Hepatic stellate cell (primary cell): Measurements from ENCODE around the gene CFAP45.

Experiments
- DNase-seq: peaks from one replicate; pipeline ENCODE4 v3.0.0; 2011; ENCODE audit warnings: low spot score

CFAP45 gene

DNA sequence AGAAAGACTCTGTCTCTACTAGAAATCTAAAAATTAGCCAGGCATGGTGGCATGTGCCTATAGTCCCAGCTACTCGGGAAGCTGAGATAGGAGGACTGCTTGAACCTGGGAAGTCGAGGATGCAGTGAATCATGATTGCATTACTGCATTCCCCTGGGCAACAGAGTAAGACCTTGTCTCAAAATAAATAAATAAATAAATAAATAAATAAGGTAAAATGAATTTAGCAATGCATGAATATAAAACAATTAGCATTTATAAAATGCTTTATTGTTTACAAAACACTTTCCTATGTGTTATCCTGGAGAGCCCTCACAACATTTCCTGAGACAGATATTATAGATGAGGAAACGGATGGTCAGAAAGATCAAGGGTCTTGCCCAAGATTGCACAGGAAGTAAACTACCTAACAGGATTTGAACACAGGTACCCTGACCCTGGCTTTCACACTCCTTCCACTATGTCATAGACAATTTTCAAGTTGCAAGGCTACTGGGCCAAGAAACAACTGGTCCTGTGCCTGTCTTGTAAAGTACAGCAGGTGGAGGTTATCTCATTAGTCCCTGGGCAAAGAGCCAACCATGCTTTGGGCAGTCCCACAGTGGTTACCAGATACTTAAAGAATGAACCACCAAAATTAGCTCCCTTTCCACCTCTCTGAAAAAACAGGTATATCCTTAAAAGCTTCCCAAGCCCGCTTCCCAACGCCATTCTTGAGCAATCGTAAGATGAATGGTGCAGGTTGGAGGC, 22.1 kb downstream of the CFAP45 start:
- no peak for DNase-seq

GRCh38 chr1:159873530-159874143, 26.3 kb downstream of the CFAP45 start:
- no peak for DNase-seq

GRCh38 chr1:159872891-159873290, 27.1 kb downstream of the CFAP45 start:
- no peak for DNase-seq

- no peak for DNase-seq
These were observed 29.3 kb downstream of the CFAP45 start for GRCh38 chr1:159870704-159871103.

DNA sequence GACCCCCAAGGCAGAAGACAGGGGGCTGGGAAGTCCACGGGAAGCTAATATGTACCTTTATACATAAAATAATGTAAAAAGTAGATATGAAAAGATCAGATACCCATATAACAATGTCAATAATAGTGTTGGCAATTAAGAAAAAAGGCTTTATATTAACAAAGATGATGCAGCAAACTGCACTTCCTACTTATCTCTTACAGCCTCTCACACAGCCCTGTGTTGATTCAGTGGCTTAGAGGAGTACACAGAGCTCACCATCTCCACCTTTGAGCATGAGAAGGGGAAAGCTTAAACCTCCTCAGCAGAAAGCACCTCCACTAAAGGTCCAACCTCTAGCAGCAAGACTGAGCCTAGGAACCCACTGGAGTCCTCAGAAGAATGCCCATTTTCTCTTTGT, 30.4 kb downstream of the CFAP45 start:
- DNase-seq, result no peak

DNA sequence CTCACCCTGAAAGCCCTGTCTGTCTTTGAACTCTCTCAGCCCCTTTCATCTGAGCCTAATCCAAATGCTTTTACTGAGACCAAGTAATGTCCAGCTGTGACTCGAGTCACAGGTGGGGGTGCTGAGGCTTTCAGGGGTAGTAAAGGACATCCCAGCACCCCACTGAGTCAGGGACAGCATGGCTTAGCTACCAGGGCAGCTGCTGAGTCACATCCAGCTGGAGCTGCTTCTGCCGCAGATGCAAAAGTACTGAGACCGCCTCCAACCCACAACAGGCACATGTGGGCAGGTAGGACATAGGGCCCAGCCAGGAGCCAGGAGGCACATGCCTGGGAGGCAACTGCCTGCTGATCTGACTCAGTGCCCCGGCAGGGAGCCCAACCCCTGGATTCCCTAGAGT, 30.8 kb downstream of the CFAP45 start:
- DNase-seq, result peak; percentile 60

DNA sequence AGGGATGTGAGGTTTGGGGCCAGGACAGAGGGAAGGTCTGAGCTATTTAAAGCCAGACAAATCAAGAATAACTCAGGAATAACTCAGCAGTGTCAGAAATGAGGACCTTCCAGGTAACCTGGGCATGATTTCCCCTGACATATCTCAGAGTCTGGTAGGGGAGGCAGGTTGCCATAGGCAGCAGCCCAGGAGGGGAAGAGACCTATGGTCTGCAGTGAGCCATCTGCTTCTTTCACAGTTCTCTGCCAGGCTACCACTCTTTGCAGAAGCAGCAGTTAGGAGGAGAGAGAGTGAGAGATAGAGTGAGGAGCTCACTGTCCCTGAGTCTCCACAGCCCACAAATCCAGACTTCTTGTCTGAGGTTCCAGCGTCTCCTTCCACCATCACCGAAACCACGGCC, 31.2 kb downstream of the CFAP45 start:
- no peak for DNase-seq

- no peak for DNase-seq
These were observed 32.3 kb downstream of the CFAP45 start for GRCh38 chr1:159867664-159868026.

- DNase-seq, result no peak
These were observed 32.9 kb downstream of the CFAP45 start for GRCh38 chr1:159866905-159867663.

DNA sequence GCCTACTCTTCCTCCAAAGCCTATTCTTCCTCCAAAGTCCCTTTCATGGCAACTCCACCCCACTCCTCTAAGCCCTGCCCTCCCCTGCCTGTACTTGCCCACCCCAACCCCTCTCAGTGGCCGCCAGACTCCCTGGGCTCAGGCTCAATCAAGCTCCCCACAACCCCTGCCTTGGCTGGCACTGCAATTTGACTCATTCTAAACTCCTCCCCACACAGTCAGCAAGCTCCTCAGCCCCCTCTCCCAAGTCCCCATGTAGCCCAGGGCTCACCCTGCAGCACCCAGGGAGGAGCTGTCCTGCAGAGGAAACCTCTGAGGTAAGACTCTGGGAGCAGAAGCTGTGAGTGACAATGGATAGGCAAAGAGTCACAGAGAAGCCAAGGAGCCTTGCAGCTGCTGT, 33.9 kb downstream of the CFAP45 start:
- no peak for DNase-seq

- no peak for DNase-seq
These were observed 35.7 kb downstream of the CFAP45 start for GRCh38 chr1:159864262-159864661.

GRCh38 chr1:159862557-159862956, 37.4 kb downstream of the CFAP45 start, which contains the start of gene VSIG8:
TSS of gene VSIG8 (minus strand) at chr1:159862657. CDS start at chr1:159862521, 136 bp downstream.
- no peak for DNase-seq

DNA sequence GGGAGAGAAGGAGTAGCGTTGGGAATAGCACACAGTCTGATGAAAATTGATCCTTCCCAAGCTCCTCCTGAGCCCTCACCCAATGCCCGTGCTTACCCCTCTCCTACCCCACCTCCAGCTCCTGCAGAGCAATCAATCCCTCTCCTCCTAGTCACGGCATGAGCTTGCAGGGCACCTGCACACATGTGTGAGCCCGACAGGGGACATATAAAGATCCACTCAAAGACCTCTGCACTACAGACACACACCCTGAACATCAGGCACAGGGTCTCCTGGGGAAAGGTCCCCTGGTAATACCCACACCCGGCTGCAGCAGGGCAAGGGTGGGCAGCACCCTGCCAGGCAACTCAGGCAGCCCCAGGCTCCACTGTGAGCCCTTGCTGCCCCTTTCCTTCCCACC, 37.9 kb downstream of the CFAP45 start:
- DNase-seq, result no peak

DNA sequence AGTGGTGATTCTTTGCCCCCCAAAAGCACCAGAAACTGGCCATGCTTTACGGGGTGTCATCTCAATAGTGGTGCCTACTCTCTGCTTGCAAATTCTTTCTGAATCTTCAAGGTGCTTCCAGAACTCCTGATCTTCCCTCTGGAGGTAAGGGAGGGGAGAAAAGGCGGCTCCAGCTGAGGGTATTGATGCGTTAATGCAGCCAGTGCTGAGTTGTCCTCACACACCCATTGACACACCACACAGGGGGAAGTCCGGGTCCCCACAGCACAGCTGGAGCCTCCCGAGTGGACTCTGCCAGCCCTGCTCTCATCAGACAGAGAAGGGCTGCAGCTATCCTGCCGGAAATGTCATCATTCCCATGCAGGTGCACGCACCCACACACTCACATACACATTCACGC, 38.7 kb downstream of the CFAP45 start:
- DNase-seq, result no peak

DNA sequence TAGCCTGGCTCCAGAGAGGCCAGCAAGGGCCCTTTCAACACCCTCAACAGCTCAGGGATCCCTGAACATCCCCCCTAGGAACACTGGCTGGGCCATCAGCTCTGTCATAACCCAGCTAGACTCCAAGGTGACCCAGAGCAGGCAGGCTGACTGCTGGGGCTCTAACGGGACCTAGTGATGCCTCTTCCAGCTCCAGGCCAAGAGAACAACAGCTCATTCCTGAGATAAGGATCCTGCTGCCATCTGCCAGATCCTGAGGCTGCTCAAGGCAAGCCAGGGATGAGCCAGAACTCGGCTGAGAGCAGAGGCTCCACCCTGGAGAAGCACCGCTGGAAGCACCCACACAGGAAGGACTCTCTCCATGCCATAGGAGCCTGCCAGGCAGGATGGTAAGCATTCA, 39.5 kb downstream of the CFAP45 start:
- no peak for DNase-seq

GRCh38 chr1:159859767-159860322, 40.1 kb downstream of the CFAP45 start:
- no peak for DNase-seq

GRCh38 chr1:159857889-159858288, 42.1 kb downstream of the CFAP45 start:
- no peak for DNase-seq

DNA sequence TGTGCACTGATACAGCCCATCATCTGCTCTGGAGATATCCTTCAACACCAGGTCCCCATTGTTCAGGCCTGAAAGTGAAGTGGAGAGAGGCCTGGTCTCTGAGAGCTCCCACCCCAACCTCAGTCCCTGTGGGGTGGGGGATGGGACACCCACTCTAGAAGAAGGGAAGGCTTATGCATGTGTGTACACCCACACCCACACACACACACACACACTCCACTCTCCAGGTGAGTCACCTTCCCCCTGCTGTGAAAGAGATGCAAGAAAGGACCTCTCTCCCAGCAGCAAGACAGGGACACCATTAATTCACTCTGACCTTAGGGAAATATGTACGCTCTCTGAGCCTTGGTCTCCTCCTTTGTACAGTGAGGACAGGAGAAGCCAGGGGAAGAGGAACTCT, 43.4 kb downstream of the CFAP45 start:
- no peak for DNase-seq

DNA sequence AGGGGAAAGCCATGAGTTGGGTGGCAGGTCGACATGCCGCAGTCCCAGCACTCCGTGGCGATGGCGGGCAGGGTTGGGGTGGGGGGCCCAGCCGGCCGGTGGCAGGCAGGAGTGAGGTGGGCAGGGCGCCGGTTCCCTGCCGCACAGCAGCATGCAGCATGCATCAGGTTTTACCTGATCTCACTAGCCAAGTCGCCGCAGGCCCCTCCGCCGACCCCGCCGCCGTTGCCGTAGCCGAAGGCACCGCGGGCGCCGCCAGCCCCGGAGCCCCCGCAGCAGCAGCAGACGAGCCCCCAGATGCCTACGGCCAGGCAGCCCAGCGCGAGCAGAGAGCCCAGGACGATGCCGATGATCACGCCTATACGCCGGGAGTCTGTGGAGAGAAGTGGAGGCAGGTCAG, 44.3 kb downstream of the CFAP45 start:
- no peak for DNase-seq

DNA sequence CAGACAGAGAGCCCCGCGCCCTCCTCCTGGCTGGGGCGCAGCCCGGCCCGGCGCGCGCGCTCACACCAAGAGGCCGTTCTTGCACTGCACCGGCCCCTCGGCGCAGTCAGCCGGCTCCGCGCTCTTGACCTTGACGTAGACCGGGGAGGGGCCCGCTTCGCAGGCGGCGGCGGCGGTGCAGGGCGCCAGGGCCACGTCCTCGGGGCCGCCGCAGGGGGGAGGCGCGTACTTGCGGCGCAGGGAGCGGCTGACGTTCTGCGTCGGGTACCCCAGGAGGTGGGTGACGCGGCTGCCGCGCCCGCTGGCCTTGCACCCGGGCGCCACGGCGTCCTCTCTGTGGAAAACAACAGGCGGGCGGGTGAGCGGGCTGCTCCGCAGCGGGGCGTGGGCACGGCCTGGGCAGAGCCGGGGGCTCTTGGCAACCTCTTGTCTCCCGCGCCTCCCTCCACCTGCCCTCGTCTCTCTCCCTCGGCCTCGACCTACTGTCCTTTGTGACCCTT, 45.2 kb downstream of the CFAP45 start:
- peak; percentile 76 for DNase-seq

- DNase-seq, result peak; percentile 48
These were observed 45.8 kb downstream of the CFAP45 start for GRCh38 chr1:159854116-159854692.

- DNase-seq, result no peak
These were observed 46.4 kb downstream of the CFAP45 start for GRCh38 chr1:159853417-159854115.
